Gastrocnemius medialis (tissue), 4 donors: ENCODE data around the gene GPR61. TPM values are rescaled to one million over a fixed set of nuclear protein-coding genes. Genes with fewer than 3 reads are reported as not detected.

Experiments used
- ATAC-seq, 2 donors: fragments of 150-250 bp; one replicate each; pipeline ENCODE4 v1.9.1; 2016
- DNase-seq, 2 donors: peaks; one replicate each; pipeline ENCODE4 v3.0.0-alpha.2; 2019
- H3K27ac ChIP-seq, 4 donors: fragments of 200-600 bp; sonication (generic); 1 replicate in 1 of 4; 2 replicates in 3 of 4; pipeline ENCODE4 v1.5.1; 2016 to 2018; ENCODE audit warnings: mild to moderate bottlenecking in 2 of 4, moderate library complexity in 1 of 4
- H3K27me3 ChIP-seq, 3 donors: fragments of 200-600 bp; sonication (generic) in 2 of 3; 1 replicate in 1 of 3; 2 replicates in 2 of 3; pipeline versions ENCODE4 v1.5.1 to v1.6.0; 2016 to 2019; ENCODE audit warnings: mild to moderate bottlenecking in 1 of 3, moderate library complexity in 1 of 3
- H3K36me3 ChIP-seq, 2 donors: fragments of 200-600 bp; sonication (generic) in 1 of 2; one replicate each; pipeline ENCODE4 v1.5.1; 2017 to 2018
- H3K4me1 ChIP-seq, 2 donors: fragments of 200-600 bp; sonication (generic) in 1 of 2; one replicate each; pipeline ENCODE4 v1.5.1; 2016 to 2017; ENCODE audit warnings: mild to moderate bottlenecking in 2 of 2
- H3K4me3 ChIP-seq, 4 donors: fragments of 200-600 bp; sonication (generic) in 3 of 4; 1 replicate in 1 of 4; 2 replicates in 3 of 4; pipeline ENCODE4 v1.5.1; 2016 to 2019; ENCODE audit warnings: mild to moderate bottlenecking in 2 of 4
- H3K9me3 ChIP-seq, 3 donors: fragments of 200-600 bp; sonication (generic) in 2 of 3; 1 replicate in 1 of 3; 2 replicates in 2 of 3; pipeline ENCODE4 v1.5.1; 2016 to 2019
- POLR2A ChIP-seq, 2 donors: fragments of 450-650 bp; IDR thresholded peaks; one replicate each; pipeline ENCODE4 v1.6.1; 2017; ENCODE audit warnings: antibody characterized with exemption in 2 of 2, mild to moderate bottlenecking in 2 of 2, moderate library complexity in 2 of 2
- in situ Hi-C, 4 donors: fragments of 200-750 bp; cut with MboI; loops; one replicate each; pipeline versions ENCODE4 v1.15.0 to v1.8.0; 2017; ENCODE audit warnings: low sequenced_read_pairs in 4 of 4
- intact Hi-C: fragments of 100-400 bp; cut with DNase I; formaldehyde crosslinking; loops from one replicate; pipeline ENCODE4 v1.15.1; 2023; ENCODE audit warnings: low total_unique reads
- total RNA-seq, 4 donors: library from RNA; depleted of rRNA; stranded (reverse); fragments of >200 nt; gene quantifications; one replicate each; pipeline versions ENCODE4 v1.1.0 to v1.2.3, GENCODE V29; 2016
- TF ChIP-seq, protein P1 (sequence below), 5 experiments: fragments of 450-650 bp in 3 of 5; fragments of 200-600 bp in 2 of 5; sonication (generic) in 2 of 5; IDR thresholded peaks in 4 of 5; conservative IDR thresholded peaks in 1 of 5; 1 replicate in 4 of 5; 2 replicates in 1 of 5; pipeline ENCODE4 v1.5.1; 2016 to 2019; ENCODE audit warnings: antibody characterized with exemption in 5 of 5, mild to moderate bottlenecking in 3 of 5, moderate library complexity in 3 of 5

GPR61 gene, protein sequence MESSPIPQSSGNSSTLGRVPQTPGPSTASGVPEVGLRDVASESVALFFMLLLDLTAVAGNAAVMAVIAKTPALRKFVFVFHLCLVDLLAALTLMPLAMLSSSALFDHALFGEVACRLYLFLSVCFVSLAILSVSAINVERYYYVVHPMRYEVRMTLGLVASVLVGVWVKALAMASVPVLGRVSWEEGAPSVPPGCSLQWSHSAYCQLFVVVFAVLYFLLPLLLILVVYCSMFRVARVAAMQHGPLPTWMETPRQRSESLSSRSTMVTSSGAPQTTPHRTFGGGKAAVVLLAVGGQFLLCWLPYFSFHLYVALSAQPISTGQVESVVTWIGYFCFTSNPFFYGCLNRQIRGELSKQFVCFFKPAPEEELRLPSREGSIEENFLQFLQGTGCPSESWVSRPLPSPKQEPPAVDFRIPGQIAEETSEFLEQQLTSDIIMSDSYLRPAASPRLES
- not detected for total RNA-seq

DNA sequence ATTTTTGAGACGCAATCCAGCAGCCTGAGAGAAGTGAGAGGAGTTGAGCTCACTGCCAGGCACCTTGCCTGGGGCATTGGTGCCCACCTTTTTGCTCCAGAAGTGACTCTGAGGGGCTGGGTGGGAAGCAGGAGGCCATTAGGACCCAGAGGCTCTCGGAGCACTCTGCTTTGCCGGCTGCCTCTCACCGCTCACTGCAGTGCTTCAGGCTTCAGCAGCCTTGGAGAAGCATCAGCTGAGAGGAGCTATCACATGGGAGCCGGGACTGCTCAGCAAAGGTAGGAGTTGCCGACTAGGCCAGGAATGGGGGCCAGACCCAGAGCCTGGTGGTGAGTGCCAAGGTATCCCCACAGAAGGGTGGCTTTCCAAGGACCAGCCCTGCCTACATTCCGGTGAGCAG is at the start of gene GPR61:
TSS of gene GPR61 (plus strand) at position 197 of the 400 bp plus-strand sequence. CDS start 3,151 bp downstream, outside the sequence.
- in situ Hi-C loops (loop anchor here (5.0 to 25.0 kb wide), 7 partner anchors 85 to 448 kb away; partner anchors contain the start of genes GSTM4 (in 3 of the 4), AHCYL1 (in 1 of the 4) and PSRC1 (in 1 of the 4)), intact Hi-C loops (no loop called here)
- Histone ChIP-seq H3K4me3 (no peak within 1 kb of the TSS), H3K9me3 (no peaks in the 10 kb centered on the region), H3K27me3 (no peaks in the 10 kb centered on the region), H3K36me3 (no peaks in the 10 kb centered on the region), H3K4me1 (peaks cover 42 to 45% of the 10 kb centered on the region in 2 donors), H3K27ac (no peak within 1 kb of the TSS)
- ATAC-seq: no peak
- TF ChIP-seq, protein P1, sequence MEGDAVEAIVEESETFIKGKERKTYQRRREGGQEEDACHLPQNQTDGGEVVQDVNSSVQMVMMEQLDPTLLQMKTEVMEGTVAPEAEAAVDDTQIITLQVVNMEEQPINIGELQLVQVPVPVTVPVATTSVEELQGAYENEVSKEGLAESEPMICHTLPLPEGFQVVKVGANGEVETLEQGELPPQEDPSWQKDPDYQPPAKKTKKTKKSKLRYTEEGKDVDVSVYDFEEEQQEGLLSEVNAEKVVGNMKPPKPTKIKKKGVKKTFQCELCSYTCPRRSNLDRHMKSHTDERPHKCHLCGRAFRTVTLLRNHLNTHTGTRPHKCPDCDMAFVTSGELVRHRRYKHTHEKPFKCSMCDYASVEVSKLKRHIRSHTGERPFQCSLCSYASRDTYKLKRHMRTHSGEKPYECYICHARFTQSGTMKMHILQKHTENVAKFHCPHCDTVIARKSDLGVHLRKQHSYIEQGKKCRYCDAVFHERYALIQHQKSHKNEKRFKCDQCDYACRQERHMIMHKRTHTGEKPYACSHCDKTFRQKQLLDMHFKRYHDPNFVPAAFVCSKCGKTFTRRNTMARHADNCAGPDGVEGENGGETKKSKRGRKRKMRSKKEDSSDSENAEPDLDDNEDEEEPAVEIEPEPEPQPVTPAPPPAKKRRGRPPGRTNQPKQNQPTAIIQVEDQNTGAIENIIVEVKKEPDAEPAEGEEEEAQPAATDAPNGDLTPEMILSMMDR (IDR thresholded peaks at IDR 0.05 in 4 of 5, conservative IDR thresholded peaks at IDR 0.05 in 1 of 5): no peak
- no peak for TF ChIP-seq POLR2A (IDR thresholded peaks at IDR 0.05)
- DNase-seq: no peak

DNA sequence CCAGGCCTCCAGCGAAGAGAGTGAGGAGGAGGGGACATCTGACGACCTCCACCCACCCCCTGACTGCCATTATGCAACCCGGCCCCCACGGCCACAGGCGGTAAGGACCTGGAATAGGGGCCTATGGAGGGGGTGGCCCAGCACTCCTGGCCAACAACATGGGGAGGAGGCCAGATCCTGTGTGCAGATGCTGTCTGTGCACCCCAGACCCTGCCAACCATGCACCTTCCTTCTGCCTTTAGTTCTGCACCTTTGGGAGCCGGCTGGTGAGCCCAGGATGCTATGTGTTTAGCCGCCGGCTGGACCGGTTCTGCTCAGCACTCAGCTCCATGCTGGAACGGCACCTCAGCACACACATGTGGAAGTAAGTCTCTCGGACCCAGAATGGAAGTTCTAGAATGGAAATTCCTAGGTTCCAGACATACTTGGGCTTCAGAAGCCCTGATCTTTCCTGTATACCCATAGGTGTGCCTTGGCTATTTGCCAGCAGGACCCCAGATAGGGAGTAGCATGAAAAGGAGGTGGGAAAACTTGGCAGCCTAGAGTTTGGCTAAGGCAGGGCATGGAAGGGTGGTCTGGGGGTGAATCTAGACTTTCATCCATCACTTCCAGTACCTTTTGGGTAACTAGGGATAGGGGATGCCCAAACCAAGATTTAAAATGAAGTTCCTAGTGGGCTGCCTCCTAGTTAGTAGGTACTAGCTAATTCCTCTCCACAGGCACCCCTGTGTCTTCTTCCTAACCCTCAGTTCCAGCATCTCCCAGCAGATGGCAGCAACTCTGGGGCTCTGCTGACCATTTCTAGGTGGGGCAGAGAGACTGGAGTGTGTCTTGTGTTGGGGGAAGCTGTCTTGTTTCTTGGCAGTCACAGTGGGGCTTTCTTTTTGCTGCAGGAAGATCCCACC is 49.4 kb upstream of the GPR61 start:
- H3K27me3 ChIP-seq: no peaks in the 10 kb centered on the region
- H3K27ac ChIP-seq: peak overlapping the region in 3 of 4 donors; percentile 0 to 62 (median 26)
- peaks cover 11 to 27% of the 10 kb centered on the region in 2 donors for H3K4me1 ChIP-seq
- H3K9me3 ChIP-seq: no peaks in the 10 kb centered on the region
- peak; percentile 43 to 71 for ATAC-seq
- no peak overlapping the region for H3K4me3 ChIP-seq
- TF ChIP-seq, protein P1 (IDR thresholded peaks at IDR 0.05 in 4 of 5, conservative IDR thresholded peaks at IDR 0.05 in 1 of 5): peak; percentile 68 to 87 (median 77)
- no peak for TF ChIP-seq POLR2A (IDR thresholded peaks at IDR 0.05)
- DNase-seq: peak; percentile 38 to 71
- intact Hi-C loops: loop anchor here (5.0 kb wide), 1 partner anchor 127 kb away; the partner anchor contains the start of genes AMPD2 and GNAT2
- in situ Hi-C loops: loop anchor here in 2 of 4 donors (5.0 kb wide), 1 partner anchor 42 kb away; no protein-coding TSS in a partner anchor
- peaks cover 0 to 26% of the 10 kb centered on the region in 2 donors for H3K36me3 ChIP-seq

DNA sequence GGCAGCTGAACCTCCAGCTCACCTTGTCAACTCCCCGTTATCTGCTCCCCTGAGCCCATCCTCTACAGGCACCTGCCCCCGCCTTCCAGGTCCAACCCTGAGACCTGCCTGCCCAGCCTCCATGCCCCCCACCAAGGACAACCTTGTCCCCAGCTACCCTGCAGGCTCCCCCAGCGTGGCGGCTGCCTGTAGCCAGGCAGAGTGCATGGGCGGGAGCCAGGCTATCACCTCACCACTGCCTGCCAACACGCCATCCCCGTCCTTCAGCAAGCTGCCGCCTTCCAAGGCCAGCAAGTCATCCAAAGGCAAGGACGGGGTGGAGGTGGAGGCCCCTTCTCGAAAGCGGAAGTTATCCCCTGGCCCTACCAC is 48.8 kb upstream of the GPR61 start:
- Histone ChIP-seq H3K36me3 (peaks cover 0 to 31% of the 10 kb centered on the region in 2 donors), H3K4me1 (peaks cover 11 to 27% of the 10 kb centered on the region in 2 donors), H3K9me3 (no peaks in the 10 kb centered on the region), H3K4me3 (no peak overlapping the region), H3K27me3 (no peaks in the 10 kb centered on the region), H3K27ac (peak overlapping the region in 3 of 4 donors; percentile 0 to 62 (median 26))
- DNase-seq (no peak), ATAC-seq (no peak)
- no peak for TF ChIP-seq POLR2A (IDR thresholded peaks at IDR 0.05)
- TF ChIP-seq, protein P1 (IDR thresholded peaks at IDR 0.05 in 4 of 5, conservative IDR thresholded peaks at IDR 0.05 in 1 of 5): no peak
- in situ Hi-C loops: loop anchor here in 2 of 4 donors (5.0 kb wide), 1 partner anchor 41 kb away; no protein-coding TSS in a partner anchor
- intact Hi-C loops: loop anchor here (5.0 kb wide), 1 partner anchor 126 kb away; the partner anchor contains the start of genes AMPD2 and GNAT2

DNA sequence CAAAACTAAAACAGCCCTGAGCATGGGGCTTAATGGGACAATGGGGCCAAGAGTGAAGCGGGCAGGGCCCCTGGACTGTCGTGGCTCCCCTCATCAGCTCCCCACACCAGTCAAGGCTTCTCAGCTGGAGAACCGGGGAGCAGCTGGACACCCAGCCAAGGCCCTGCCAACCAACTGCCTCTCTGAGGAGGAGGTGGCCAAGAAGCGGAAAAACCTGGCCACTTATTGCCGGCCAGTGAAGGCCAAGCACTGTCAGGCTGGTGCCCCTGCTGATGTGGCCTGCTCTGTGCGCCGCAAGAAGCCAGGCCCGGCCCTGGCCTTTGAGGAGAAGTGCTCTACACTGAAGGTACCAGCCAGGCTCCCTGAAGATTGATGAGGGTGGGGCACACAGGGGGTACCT is 48.3 kb upstream of the GPR61 start:
- in situ Hi-C loops (loop anchor here in 2 of 4 donors (5.0 kb wide), 1 partner anchor 41 kb away; no protein-coding TSS in a partner anchor), intact Hi-C loops (loop anchor here (5.0 kb wide), 1 partner anchor 126 kb away; the partner anchor contains the start of genes AMPD2 and GNAT2)
- Histone ChIP-seq H3K27ac (peak overlapping the region in 3 of 4 donors; percentile 0 to 62 (median 26)), H3K36me3 (peaks cover 0 to 35% of the 10 kb centered on the region in 2 donors), H3K9me3 (no peaks in the 10 kb centered on the region), H3K27me3 (no peaks in the 10 kb centered on the region), H3K4me1 (peaks cover 11 to 27% of the 10 kb centered on the region in 2 donors), H3K4me3 (no peak overlapping the region)
- TF ChIP-seq, protein P1 (IDR thresholded peaks at IDR 0.05 in 4 of 5, conservative IDR thresholded peaks at IDR 0.05 in 1 of 5): no peak
- no peak for TF ChIP-seq POLR2A (IDR thresholded peaks at IDR 0.05)
- DNase-seq (no peak), ATAC-seq (no peak)
